GM18520 (cell line): ENCODE results near the gene EARS2.
A peak's percentile ranks its signal among the peaks of the same experiment; 100 is the strongest.

Experiments used
- ATAC-seq: cut with Tn5 transposase; IDR thresholded peaks from one replicate; pipeline ENCODE4 v1.9.1; 2021; ENCODE audit not compliant: unreplicated experiment

Gene EARS2

DNA sequence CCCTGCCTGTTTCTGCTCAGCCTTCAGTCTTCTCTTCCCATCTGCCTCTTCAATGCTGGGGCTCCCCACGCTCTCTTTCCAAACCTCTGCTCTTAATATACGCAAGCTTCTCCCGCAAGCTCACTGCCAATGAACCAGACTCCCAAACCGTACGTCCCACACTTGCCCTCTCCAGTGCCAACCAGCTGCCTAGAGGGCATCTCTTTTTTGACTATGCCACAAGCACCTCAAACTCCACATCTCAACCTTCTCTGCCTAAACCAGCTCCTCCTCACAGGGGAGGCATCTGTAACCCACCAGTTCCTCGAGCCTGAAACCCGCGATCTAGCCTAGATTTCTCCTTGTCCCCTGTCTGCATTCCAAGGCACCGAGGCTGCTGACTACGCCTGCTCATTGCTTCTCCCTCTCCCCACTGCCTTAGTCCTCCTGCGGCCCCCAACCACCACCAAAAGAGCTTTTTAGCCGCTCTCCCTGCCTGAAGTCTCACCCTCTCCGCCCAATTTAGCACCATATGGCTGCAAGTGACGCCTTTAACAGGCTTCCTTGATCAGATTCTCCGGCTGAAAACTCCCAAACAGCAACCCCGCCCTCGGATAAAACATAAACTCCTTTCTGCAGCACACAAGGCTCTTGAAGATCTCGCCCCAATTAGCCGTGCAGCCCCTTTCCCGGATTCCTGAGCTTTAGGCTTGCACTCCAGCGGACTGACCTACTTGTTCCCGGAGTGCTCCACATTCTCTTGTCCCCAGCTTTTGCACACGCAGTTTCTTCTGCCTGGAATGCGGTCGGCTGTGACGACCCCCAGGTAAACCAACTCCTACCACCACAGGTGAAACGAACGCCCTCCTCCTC lies 48.3 kb downstream of the EARS2 start:
- no peak for ATAC-seq

GRCh38 chr16:23506606-23506994 lies 50.5 kb downstream of the EARS2 start:
- ATAC-seq = no peak

DNA sequence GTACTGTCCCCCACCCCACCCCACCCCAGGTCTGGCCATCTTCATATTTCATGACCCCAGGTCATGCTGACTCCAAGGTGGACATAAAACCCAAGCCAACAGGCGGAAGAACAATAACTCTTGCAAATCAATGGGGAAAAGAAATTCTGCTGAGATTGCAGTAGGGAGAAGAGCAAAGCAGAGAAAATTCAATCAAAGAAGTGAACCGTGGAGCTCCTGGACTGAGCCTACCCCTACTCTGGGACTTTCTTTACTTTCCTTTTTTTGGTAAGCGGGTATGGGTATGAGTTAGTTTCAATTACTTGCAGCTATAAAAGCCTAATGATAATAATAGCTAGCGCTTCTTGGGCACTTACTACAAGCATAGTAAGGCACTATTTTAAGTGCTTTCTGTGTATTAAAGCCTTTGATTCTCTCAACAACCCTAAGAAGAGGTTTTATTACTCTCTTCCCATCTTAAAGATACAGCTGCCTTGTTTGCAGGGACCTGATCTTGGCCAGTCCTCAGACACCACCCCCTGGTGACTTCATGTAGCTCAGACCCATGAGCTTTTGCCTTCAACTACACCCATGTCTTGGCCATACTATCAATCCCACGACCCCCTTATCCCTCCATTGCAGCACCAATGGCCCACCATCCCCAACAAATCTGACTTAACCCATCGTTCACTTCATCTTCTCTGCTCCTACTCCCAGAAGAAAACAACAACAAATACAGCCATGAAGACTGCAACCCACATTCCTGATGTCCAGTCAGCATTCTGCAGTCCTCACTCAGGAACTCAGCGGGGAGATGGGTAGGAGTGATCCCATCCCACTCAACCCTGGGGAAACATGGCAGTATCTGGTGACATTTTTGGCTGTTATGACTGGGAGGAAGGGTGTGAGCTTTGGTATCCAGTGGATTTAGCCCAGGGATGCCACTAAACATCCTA lies 51.2 kb downstream of the EARS2 start:
- ATAC-seq = no peak

DNA sequence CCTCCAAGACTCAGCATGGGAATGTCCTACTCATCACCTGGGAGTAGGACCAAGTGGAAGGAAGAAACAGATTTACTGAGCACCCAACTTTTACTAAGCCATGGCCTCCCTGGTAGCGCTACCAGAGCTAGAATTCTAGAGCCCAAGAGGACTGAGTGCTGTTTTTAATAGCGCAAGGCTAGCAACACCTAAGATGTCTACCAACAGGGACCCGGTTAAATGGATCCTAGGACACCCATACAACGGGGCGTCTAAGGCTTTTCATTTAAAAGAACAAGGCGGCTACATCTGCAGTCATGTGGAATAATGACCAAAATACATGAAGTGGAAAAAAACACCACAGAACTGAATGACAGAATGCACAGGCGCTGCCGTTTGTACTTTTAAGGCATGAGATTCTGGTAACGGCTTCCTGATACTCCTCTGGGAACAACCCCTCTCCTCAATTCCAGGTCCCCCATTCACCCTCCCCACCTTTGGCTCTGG lies 51.9 kb downstream of the EARS2 start:
- no peak for ATAC-seq

DNA sequence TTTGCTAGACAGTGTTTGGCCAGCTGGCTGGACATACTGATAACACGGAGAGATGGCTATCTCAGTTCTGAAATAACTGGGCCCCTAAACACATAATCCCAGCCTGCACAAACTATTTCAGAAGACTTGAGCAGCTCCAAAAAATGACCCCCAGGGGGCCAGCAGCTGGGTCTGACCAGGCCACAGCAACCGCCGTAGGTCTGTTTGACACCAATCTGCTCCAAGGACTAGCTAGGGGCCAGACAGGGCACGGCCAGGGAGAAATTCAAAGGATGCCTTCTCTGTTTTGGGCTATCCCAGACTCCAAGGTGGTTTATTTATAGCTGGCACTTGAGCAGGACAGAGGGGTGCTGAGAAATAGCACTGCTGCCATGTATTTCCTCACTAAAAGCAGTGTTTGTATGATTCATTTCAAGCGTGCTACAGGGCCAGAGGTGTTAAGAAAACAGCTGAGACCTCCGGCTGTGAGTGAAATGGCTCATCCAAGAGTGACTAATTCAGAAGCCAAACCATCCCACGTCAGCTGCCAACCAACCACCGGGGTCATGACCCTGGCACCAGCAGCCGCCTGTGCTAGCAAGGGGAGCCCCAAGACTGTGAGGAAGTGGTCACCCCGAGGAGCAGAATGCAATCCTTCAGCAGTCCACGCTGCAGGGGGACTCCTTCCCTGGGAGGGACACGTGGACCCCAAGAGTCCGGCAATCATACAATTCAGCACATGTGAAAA lies 52.5 kb downstream of the EARS2 start:
- ATAC-seq = peak; percentile 65

GRCh38 chr16:23504076-23504452 lies 53.1 kb downstream of the EARS2 start:
- ATAC-seq = no peak

DNA sequence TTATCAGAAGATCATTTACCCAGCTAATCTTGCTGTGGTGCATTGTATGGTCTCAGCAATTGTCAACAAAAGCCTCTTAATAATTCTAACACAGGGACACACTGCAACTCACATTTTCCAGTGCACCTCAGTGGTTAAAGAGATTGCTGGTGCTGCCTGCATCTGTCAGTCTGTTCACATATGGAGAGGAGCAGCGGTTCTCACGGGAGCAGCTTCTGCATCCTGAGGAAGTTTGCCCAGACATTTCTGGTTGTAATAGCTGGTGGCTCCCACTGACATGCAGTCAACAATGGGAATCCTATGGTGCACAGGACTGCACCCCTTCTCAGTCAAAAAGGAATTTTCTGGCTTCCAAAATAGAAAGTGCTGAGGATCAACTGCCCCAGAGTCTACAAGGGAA lies 54.7 kb downstream of the EARS2 start:
- no peak for ATAC-seq

GRCh38 chr16:23501291-23501690 lies 55.9 kb downstream of the EARS2 start:
- no peak for ATAC-seq

- no peak for ATAC-seq
Measured at GRCh38 chr16:23500862-23501225, 56.3 kb downstream of the EARS2 start.

DNA sequence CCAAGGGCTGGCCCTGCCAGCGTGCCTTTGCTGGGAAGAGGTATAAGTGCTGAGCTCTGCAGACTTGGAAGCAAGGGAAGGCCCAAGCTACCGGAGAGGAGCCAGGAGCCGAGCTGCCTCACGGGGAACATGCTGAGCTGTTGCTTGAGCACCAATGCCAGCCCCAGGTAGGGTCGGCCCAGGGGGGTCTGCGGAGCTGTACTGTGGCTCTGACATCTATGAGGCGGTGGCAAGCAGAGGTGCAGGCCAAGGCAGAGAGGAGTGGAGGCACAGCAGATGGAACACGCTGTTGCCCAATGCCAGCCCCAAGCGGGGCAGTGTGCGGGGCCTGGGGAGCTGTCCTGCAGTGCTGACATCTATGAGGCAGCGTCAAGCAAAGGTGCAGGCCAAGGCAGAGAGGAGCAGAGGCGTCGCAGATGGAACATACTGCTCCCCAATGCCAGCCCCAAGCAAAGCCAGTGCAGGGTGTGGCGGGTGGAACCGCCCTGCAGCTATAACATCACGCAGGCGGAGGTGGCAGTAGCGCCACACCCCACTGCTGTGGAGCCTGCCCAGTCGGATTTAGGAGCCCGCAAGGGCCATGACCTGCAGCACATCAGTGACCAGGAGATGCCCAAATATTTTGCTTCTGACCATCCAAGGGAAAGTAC lies 56.8 kb downstream of the EARS2 start:
- no peak for ATAC-seq

DNA sequence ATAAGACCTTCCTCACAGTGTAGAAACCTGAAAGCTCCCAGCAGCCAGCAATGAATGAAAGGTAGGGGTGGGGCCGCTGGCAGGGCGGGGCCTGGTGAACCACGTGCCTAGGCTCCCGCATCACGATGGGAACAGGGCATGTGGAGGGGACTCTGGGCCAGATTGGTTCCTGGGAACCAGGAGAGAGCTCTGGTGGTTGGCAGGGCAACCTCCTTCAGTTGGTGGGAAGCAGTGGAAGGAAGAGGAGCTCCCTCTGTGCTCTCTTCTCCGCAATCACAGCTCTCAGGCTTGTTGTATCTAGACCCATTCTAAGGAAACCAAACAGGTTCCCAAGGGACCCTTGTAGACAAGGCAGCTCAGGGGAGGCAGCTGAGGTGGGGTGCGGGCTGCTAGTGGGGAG lies 57.3 kb downstream of the EARS2 start:
- no peak for ATAC-seq

DNA sequence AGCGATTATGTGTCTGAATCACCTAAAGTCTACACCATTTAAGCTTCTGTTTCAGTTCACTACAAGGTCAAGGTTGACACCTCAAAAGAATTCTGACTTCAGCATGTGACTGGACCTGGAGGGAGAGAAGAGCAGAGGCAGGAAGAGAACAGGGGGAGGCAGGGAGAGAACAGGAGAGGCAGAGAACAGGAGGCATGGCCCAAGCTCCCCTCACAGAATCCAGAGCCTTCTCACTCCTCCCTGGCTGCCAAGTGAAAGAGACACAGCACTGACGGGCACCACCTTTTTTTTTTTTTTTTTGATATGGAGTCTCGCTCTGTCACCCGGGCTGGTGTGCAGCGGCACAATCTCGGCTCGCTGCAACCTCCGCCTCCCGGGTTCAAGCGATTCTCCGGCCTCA lies 58.3 kb downstream of the EARS2 start:
- no peak for ATAC-seq

- no peak for ATAC-seq
Measured at GRCh38 chr16:23497543-23497868, 59.6 kb downstream of the EARS2 start.

DNA sequence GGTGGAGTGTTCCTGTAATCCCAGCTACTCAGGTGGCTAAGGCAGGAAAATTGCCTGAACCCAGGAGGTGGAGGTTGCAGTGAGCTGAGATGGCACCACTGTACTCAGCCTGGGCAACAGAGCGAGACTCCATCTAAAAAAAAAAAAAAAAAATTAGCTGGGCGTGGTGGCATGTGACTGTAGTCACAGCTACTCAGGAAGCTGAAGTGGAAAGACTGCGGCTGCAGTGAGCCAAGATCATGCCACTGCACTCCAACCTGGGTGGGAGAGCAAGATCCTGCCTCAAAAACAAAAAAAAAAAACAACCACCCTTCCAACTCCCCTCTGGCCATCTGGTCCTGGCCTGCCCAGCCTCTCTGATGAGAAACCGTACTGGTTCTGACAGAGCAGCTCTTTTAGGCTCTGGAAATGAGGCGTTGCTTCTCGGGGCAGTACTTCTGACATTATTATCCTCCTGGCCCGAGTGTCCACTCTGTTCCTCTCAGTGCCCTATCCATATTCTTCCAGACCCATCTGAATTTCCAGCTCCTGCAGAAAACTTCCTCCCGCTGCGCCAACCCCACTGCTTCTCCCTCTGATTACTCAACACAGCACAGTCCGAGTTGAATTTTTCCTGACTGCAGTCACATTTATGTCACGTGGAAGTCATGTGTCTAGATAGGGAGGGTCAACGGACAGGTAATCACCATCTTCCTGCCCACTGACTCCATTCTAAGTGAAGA lies 60.2 kb downstream of the EARS2 start:
- no peak for ATAC-seq

DNA sequence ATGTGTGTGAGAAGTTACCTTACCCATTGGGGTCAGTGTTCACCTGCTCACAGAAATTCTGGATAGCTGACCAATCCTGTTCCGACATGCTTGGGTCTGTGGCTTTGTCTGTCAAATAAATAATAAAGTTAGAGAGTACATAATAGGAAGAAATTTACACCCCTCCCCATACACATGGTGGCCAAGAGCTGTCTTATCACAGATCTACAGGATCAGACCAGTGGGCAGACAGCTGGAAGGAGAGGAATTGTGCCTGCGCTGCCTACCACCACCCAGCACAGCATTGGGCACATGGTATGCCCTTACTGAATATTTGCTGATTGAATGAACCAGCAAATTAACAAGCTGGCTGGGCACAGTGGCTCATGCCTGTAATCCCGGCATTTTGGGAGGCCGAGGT lies 61.5 kb downstream of the EARS2 start:
- ATAC-seq = no peak

- ATAC-seq = no peak
Measured at GRCh38 chr16:23494188-23494587, 63.0 kb downstream of the EARS2 start.

- no peak for ATAC-seq
Measured at GRCh38 chr16:23491490-23492391, 65.4 kb downstream of the EARS2 start.

- ATAC-seq = no peak
Measured at GRCh38 chr16:23486480-23486879, 70.7 kb downstream of the EARS2 start.

- ATAC-seq = no peak
Measured at GRCh38 chr16:23485841-23486240, 71.3 kb downstream of the EARS2 start.
